HG03457 (cell line): ENCODE data around the gene FGG.

Experiments
- ATAC-seq: cut with Tn5 transposase; IDR thresholded peaks from one replicate; pipeline ENCODE4 v1.9.1; 2021; ENCODE audit warnings: moderate number of reproducible peaks; ENCODE audit not compliant: unreplicated experiment

FGG gene

GRCh38 chr4:154588198-154588597, 24.3 kb downstream of the FGG start:
- no peak for ATAC-seq

GRCh38 chr4:154586296-154587033, 26.0 kb downstream of the FGG start:
- ATAC-seq: no peak

GRCh38 chr4:154585369-154586018, 27.0 kb downstream of the FGG start:
- no peak for ATAC-seq

GRCh38 chr4:154584259-154584658, 28.2 kb downstream of the FGG start:
- no peak for ATAC-seq

- ATAC-seq: no peak
Observed at GRCh38 chr4:154583677-154584076, 28.8 kb downstream of the FGG start.

- ATAC-seq: no peak
Observed at GRCh38 chr4:154583230-154583629, 29.2 kb downstream of the FGG start.

GRCh38 chr4:154582723-154583122, 29.7 kb downstream of the FGG start:
- no peak for ATAC-seq

GRCh38 chr4:154579927-154580326, 32.5 kb downstream of the FGG start:
- ATAC-seq: no peak

GRCh38 chr4:154578919-154579318, 33.5 kb downstream of the FGG start:
- no peak for ATAC-seq

- ATAC-seq: no peak
Observed at GRCh38 chr4:154577324-154577723, 35.1 kb downstream of the FGG start.

- no peak for ATAC-seq
Observed at GRCh38 chr4:154574311-154574710, 38.1 kb downstream of the FGG start.

GRCh38 chr4:154573190-154573870, 39.1 kb downstream of the FGG start:
- no peak for ATAC-seq

GRCh38 chr4:154569584-154569983, 42.9 kb downstream of the FGG start:
- no peak for ATAC-seq

GRCh38 chr4:154569028-154569427, 43.4 kb downstream of the FGG start:
- no peak for ATAC-seq

- no peak for ATAC-seq
Observed at GRCh38 chr4:154566639-154567204, 45.7 kb downstream of the FGG start.

GRCh38 chr4:154565704-154566103, 46.8 kb downstream of the FGG start:
- no peak for ATAC-seq

GRCh38 chr4:154564311-154564710, 48.1 kb downstream of the FGG start:
- ATAC-seq: no peak

GRCh38 chr4:154562697-154563254, 49.7 kb downstream of the FGG start, which contains the start of gene FGB:
Gene FGB (plus strand): TSS chr4:154563011. CDS start chr4:154563019, 8 bp downstream.
- ATAC-seq: no peak

GRCh38 chr4:154560824-154561231, 51.6 kb downstream of the FGG start:
- ATAC-seq: no peak

- ATAC-seq: no peak
Observed at GRCh38 chr4:154560419-154560801, 52.0 kb downstream of the FGG start.
